H9 (cell line): ENCODE results near the gene GTF3A. TPM values are rescaled to one million over a fixed set of nuclear protein-coding genes. Genes with fewer than 3 reads are reported as not detected.

Experiments used
- DNase-seq: peaks from one replicate; pipeline ENCODE4 v3.0.0-alpha.2; 2017
- H2AFZ ChIP-seq: one replicate; pipeline ENCODE4 v1.6.1; 2013; ENCODE audit warnings: mild to moderate bottlenecking, low read length, control low read depth, moderate library complexity
- H2AK5ac ChIP-seq: 2 replicates; pipeline ENCODE4 v1.6.1; 2013; ENCODE audit warnings: low read length, control low read depth, mixed read lengths; ENCODE audit not compliant: insufficient read length
- H2BK120ac ChIP-seq: one replicate; pipeline ENCODE4 v1.6.1; 2013; ENCODE audit warnings: low read depth, mild to moderate bottlenecking, low read length, control low read depth, inconsistent platforms; ENCODE audit not compliant: poor library complexity, severe bottlenecking
- H2BK12ac ChIP-seq: 2 replicates; pipeline ENCODE4 v1.6.1; 2013; ENCODE audit warnings: low read length, control low read depth, mixed read lengths, low read depth; ENCODE audit not compliant: insufficient read length
- H2BK15ac ChIP-seq: 2 replicates; pipeline ENCODE4 v1.6.1; 2013; ENCODE audit warnings: low read depth, low read length, control low read depth
- H2BK20ac ChIP-seq: one replicate; pipeline ENCODE4 v1.6.1; 2013; ENCODE audit warnings: low read depth, mild to moderate bottlenecking, low read length, control low read depth, inconsistent platforms; ENCODE audit not compliant: poor library complexity, severe bottlenecking
- H2BK5ac ChIP-seq: 2 replicates; pipeline ENCODE4 v1.6.1; 2013; ENCODE audit warnings: low read length, control low read depth, mixed read lengths; ENCODE audit not compliant: insufficient read length
- H3K14ac ChIP-seq: 2 replicates; pipeline ENCODE4 v1.6.1; 2013; ENCODE audit warnings: low read length, control low read depth; ENCODE audit not compliant: insufficient read depth
- H3K18ac ChIP-seq: 2 replicates; pipeline ENCODE4 v1.6.1; 2013; ENCODE audit warnings: low read depth, mild to moderate bottlenecking, mixed read lengths, low read length, control low read depth; ENCODE audit not compliant: insufficient read length
- H3K23ac ChIP-seq: 2 replicates; pipeline ENCODE4 v1.6.1; 2013; ENCODE audit warnings: low read length, control low read depth, mixed read lengths, low read depth; ENCODE audit not compliant: insufficient read length
- H3K23me2 ChIP-seq: 2 replicates; pipeline ENCODE4 v1.6.1; 2013; ENCODE audit warnings: low read depth, mild to moderate bottlenecking, mixed read lengths, low read length, control low read depth; ENCODE audit not compliant: insufficient read length, poor library complexity, severe bottlenecking
- H3K27ac ChIP-seq: 2 replicates; pipeline ENCODE4 v1.5.1; 2013; ENCODE audit warnings: low read length, control low read depth, mixed read lengths, low read depth; ENCODE audit not compliant: insufficient read length
- H3K27me3 ChIP-seq: 2 replicates; pipeline ENCODE4 v1.6.1; 2013; ENCODE audit warnings: low read length, control low read depth, inconsistent platforms; ENCODE audit not compliant: insufficient read depth
- H3K4ac ChIP-seq: 2 replicates; pipeline ENCODE4 v1.6.1; 2013; ENCODE audit warnings: low read depth, mild to moderate bottlenecking, control low read depth, inconsistent platforms, low read length, moderate library complexity
- H3K4me1 ChIP-seq: 2 replicates; pipeline ENCODE4 v1.6.1; 2013; ENCODE audit warnings: low read length, control low read depth, inconsistent platforms; ENCODE audit not compliant: insufficient read depth
- H3K4me2 ChIP-seq: 2 replicates; pipeline ENCODE4 v1.6.1; 2013; ENCODE audit warnings: low read length, control low read depth, mixed read lengths; ENCODE audit not compliant: insufficient read length, insufficient read depth
- H3K56ac ChIP-seq: 2 replicates; pipeline ENCODE4 v1.6.1; 2013; ENCODE audit warnings: low read depth, mild to moderate bottlenecking, mixed read lengths, low read length, control low read depth; ENCODE audit not compliant: insufficient read length
- H3K79me1 ChIP-seq: 2 replicates; pipeline ENCODE4 v1.6.1; 2013; ENCODE audit warnings: low read depth, mild to moderate bottlenecking, moderate library complexity, low read length, control low read depth, inconsistent platforms; ENCODE audit not compliant: insufficient read depth, poor library complexity, severe bottlenecking
- H3K79me2 ChIP-seq: 2 replicates; pipeline ENCODE4 v1.6.1; 2013; ENCODE audit warnings: low read length, control low read depth, inconsistent platforms; ENCODE audit not compliant: insufficient read depth
- H3K9ac ChIP-seq: 2 replicates; pipeline ENCODE4 v1.6.1; 2013; ENCODE audit warnings: low read length, control low read depth, mixed read lengths; ENCODE audit not compliant: insufficient read length; ENCODE audit errors: extremely low read depth
- H3K9me3 ChIP-seq: one replicate; pipeline ENCODE4 v1.6.1; 2013; ENCODE audit warnings: low read depth, low read length, inconsistent platforms; ENCODE audit not compliant: control insufficient read depth
- H3T11ph ChIP-seq: one replicate; pipeline ENCODE4 v1.6.1; 2013; ENCODE audit warnings: mild to moderate bottlenecking, low read length, control low read depth, inconsistent platforms
- H4K20me1 ChIP-seq: one replicate; pipeline ENCODE4 v1.6.1; 2013; ENCODE audit not compliant: control insufficient read depth, insufficient read length, insufficient read depth
- H4K5ac ChIP-seq: 2 replicates; pipeline ENCODE4 v1.6.1; 2013; ENCODE audit warnings: low read depth, mild to moderate bottlenecking, mixed read lengths, low read length, control low read depth; ENCODE audit not compliant: insufficient read length
- H4K8ac ChIP-seq: replicated peaks from 2 replicates; pipeline ENCODE4 v1.6.1; 2013; ENCODE audit warnings: low read length, control low read depth, mixed read lengths, low read depth; ENCODE audit not compliant: insufficient read length
- H4K91ac ChIP-seq: 2 replicates; pipeline ENCODE4 v1.6.1; 2013; ENCODE audit warnings: low read depth, mild to moderate bottlenecking, moderate library complexity, mixed read lengths, low read length, control low read depth; ENCODE audit not compliant: insufficient read length
- H3K27ac Mint-ChIP-seq, 3 experiments: 2 replicates in 2 of 3; 3 replicates in 1 of 3; pipeline ENCODE4 v1.8.0; 2020 to 2021; ENCODE audit warnings: mixed read lengths in 3 of 3, mild to moderate bottlenecking in 1 of 3, moderate library complexity in 1 of 3
- H3K27me3 Mint-ChIP-seq: 2 replicates; pipeline ENCODE4 v1.8.0; 2021; ENCODE audit warnings: low read depth, mild to moderate bottlenecking, moderate library complexity, mixed read lengths
- H3K36me3 Mint-ChIP-seq, 3 experiments: 2 replicates in 2 of 3; 3 replicates in 1 of 3; pipeline ENCODE4 v1.8.0; 2020 to 2021; ENCODE audit warnings: low read depth in 3 of 3, mixed read lengths in 3 of 3; ENCODE audit not compliant: insufficient read depth in 1 of 3
- H3K4me1 Mint-ChIP-seq, 2 experiments: 2 replicates each; pipeline ENCODE4 v1.8.0; 2020; ENCODE audit warnings: mixed read lengths in 2 of 2
- H3K4me3 Mint-ChIP-seq, 2 experiments: 2 replicates in 1 of 2; 3 replicates in 1 of 2; pipeline ENCODE4 v1.8.0; 2020 to 2021; ENCODE audit warnings: mild to moderate bottlenecking in 2 of 2, mixed read lengths in 2 of 2, moderate library complexity in 1 of 2
- H3K9me3 Mint-ChIP-seq, 2 experiments: 2 replicates in 1 of 2; 3 replicates in 1 of 2; pipeline ENCODE4 v1.8.0; 2020; ENCODE audit warnings: mild to moderate bottlenecking in 2 of 2, mixed read lengths in 2 of 2, moderate library complexity in 1 of 2
- WGBS: extraction: QIAGEN DNeasy Blood & Tissue Kit; methylation state at CpG from one replicate; pipeline ENCODE4 v1.1.7; 2013; ENCODE audit warnings: missing lambda C conversion rate, low lambda C conversion rate, mixed read lengths; ENCODE audit not compliant: insufficient read length; ENCODE audit errors: extremely low coverage; 5-methylcytosine and 5-hydroxymethylcytosine counted together
- total RNA-seq: library from RNA; stranded (reverse); gene quantifications from 2 replicates; pipeline ENCODE4 v1.2.1, GENCODE V29; 2021
- TF ChIP-seq, protein P1 (sequence below): fragments of 200-600 bp; sonication (generic); conservative IDR thresholded peaks from 3 replicates; pipeline ENCODE4 v1.8.0; 2021; ENCODE audit warnings: antibody characterized with exemption, mild to moderate bottlenecking

The GTF3A gene
- total RNA-seq, 1 experiment from 2014 or later: 70.0 TPM

DNA sequence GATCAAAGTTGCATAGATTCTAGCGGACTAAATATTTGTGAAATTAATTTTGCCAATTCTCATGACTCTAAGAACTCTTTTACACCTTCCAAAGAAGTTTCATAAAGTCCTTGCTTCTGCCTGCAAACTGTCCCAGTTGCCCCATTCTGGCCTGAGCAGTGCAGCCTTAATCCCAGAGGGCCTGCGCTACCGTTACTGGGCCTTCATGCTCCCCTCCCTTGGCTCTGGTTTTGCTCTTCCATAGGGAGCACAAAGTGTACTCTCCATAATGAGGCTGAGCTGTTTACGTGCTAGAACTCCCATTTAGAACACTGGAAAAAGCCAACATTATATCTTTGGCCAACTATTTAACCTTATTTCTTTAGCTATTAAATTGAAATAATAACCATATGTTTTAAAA, 23.9 kb downstream of the GTF3A start:
- no CpG with 5 or more reads among the region's 4 CpGs for WGBS
- Mint-ChIP-seq H3K27me3 (peaks cover 4% of the 10 kb centered on the region), H3K36me3 (no peaks in the 10 kb centered on the region), H3K27ac (no peak overlapping the region; a peak in 1 of 7 replicates), H3K9me3 (no peaks in the 10 kb centered on the region), H3K4me1 (peaks cover 16 to 23% of the 10 kb centered on the region in 2 experiments), H3K4me3 (no peak overlapping the region)
- H4K5ac ChIP-seq: no peak overlapping the region
- no peak overlapping the region for H4K8ac ChIP-seq
- no peak overlapping the region for H2AK5ac ChIP-seq
- no peak overlapping the region for H2BK20ac ChIP-seq
- no peak overlapping the region for H3K9ac ChIP-seq
- peaks cover 3% of the 10 kb centered on the region; the same call in 1 of the 2 replicates for H3K79me2 ChIP-seq
- H3K56ac ChIP-seq: no peak overlapping the region
- H2BK15ac ChIP-seq: no peak overlapping the region
- H3K27ac ChIP-seq: no peak overlapping the region
- H3K4me2 ChIP-seq: no peak overlapping the region
- H4K20me1 ChIP-seq: no peaks in the 10 kb centered on the region
- no peaks in the 10 kb centered on the region for H3K27me3 ChIP-seq
- no peak overlapping the region for H3T11ph ChIP-seq
- no peak for DNase-seq
- peaks cover 3% of the 10 kb centered on the region for H3K79me1 ChIP-seq
- H2AFZ ChIP-seq: no peak overlapping the region
- H4K91ac ChIP-seq: no peak overlapping the region
- no peak overlapping the region for H3K14ac ChIP-seq
- no peak overlapping the region for H3K4ac ChIP-seq
- no peaks in the 10 kb centered on the region; the same call in 1 of the 2 replicates for H3K4me1 ChIP-seq
- no peak overlapping the region for H2BK12ac ChIP-seq
- H2BK120ac ChIP-seq: no peak overlapping the region
- H3K18ac ChIP-seq: no peak overlapping the region
- no peak overlapping the region for H3K23ac ChIP-seq
- H2BK5ac ChIP-seq: no peak overlapping the region
- H3K23me2 ChIP-seq: peaks cover 11% of the 10 kb centered on the region
- H3K9me3 ChIP-seq: no peaks in the 10 kb centered on the region
- TF ChIP-seq, protein P1, sequence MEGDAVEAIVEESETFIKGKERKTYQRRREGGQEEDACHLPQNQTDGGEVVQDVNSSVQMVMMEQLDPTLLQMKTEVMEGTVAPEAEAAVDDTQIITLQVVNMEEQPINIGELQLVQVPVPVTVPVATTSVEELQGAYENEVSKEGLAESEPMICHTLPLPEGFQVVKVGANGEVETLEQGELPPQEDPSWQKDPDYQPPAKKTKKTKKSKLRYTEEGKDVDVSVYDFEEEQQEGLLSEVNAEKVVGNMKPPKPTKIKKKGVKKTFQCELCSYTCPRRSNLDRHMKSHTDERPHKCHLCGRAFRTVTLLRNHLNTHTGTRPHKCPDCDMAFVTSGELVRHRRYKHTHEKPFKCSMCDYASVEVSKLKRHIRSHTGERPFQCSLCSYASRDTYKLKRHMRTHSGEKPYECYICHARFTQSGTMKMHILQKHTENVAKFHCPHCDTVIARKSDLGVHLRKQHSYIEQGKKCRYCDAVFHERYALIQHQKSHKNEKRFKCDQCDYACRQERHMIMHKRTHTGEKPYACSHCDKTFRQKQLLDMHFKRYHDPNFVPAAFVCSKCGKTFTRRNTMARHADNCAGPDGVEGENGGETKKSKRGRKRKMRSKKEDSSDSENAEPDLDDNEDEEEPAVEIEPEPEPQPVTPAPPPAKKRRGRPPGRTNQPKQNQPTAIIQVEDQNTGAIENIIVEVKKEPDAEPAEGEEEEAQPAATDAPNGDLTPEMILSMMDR: no peak
